SH-SY5Y (cell line): ENCODE data around the gene RETSAT.

ENCODE experiments used
- GATA2 ChIP-seq: IDR thresholded peaks from 2 replicates; pipeline ENCODE4 v1.6.1; 2011; ENCODE audit warnings: mild to moderate bottlenecking, low read depth, low read length
- GATA3 ChIP-seq: IDR thresholded peaks from 2 replicates; pipeline ENCODE4 v1.6.1; 2011; ENCODE audit warnings: low read depth, mild to moderate bottlenecking, low read length, moderate library complexity

- TF ChIP-seq GATA2 (no peak), GATA3 (no peak)
Measured at GRCh38 chr2:85341269-85342029, 12.9 kb downstream of the RETSAT start.
